GM12864 (cell line): Measurements from ENCODE around the gene CUEDC2.

Experiments
- DNase-seq: peaks from one replicate; pipeline ENCODE4 v3.0.0-alpha.2; 2011; ENCODE audit warnings: low read depth
- H3K4me3 ChIP-seq: 2 replicates; pipeline ENCODE4 v1.5.1; 2011; ENCODE audit warnings: mild to moderate bottlenecking, low read depth, low read length, control low read depth
- CTCF ChIP-seq: IDR thresholded peaks from 2 replicates; pipeline ENCODE4 v1.5.1; 2011; ENCODE audit warnings: low read depth, mild to moderate bottlenecking, moderate library complexity, low read length, control low read depth, inconsistent platforms; ENCODE audit errors: missing control alignments

CUEDC2 gene

GRCh38 chr10:102433619-102434046 is 1.3 kb upstream of the CUEDC2 start:
- no peak overlapping the region for H3K4me3 ChIP-seq
- no peak for TF ChIP-seq CTCF
- no peak for DNase-seq

- no peak for DNase-seq
- H3K4me3 ChIP-seq, result peak overlapping the region; percentile 86
- no peak for TF ChIP-seq CTCF
These were observed 786 bp downstream of the CUEDC2 start for GRCh38 chr10:102431452-102432124.

GRCh38 chr10:102429468-102429867 is 2.9 kb downstream of the CUEDC2 start:
- no peak for DNase-seq
- H3K4me3 ChIP-seq, result no peak overlapping the region
- no peak for TF ChIP-seq CTCF

- H3K4me3 ChIP-seq, result no peak overlapping the region
- DNase-seq, result no peak
- TF ChIP-seq CTCF, result no peak
These were observed 5.5 kb downstream of the CUEDC2 start for GRCh38 chr10:102426803-102427287.

- H3K4me3 ChIP-seq, result no peak overlapping the region
- no peak for TF ChIP-seq CTCF
- DNase-seq, result no peak
These were observed 6.9 kb downstream of the CUEDC2 start for GRCh38 chr10:102425444-102425843.

GRCh38 chr10:102424916-102425315 is 7.5 kb downstream of the CUEDC2 start:
- no peak overlapping the region for H3K4me3 ChIP-seq
- TF ChIP-seq CTCF, result no peak
- DNase-seq, result no peak

- H3K4me3 ChIP-seq, result no peak overlapping the region
- no peak for DNase-seq
These were observed 8.2 kb downstream of the CUEDC2 start for GRCh38 chr10:102424145-102424544.

More at GRCh38 chr10:102424145-102424544, 8.2 kb downstream of the CUEDC2 start:
- no peak for TF ChIP-seq CTCF
